Stimulated activated CD8-positive, alpha-beta memory T cell treated with anti-CD3 and anti-CD28 coated beads, Interleukin-4, amount 100 ng/mL, for 1 hour (primary cell): Measurements from ENCODE around the gene TSPYL4.

Source experiments
- DNase-seq, 2 donors: peaks; one replicate each; pipeline ENCODE4 v3.0.0-alpha.2; 2020; ENCODE audit warnings: low read depth in 2 of 2, low spot score in 1 of 2

TSPYL4 gene

GRCh38 chr6:116229287-116229913 is 24.5 kb downstream of the TSPYL4 start:
- DNase-seq, result no peak

GRCh38 chr6:116223355-116223754 is 30.5 kb downstream of the TSPYL4 start:
- no peak for DNase-seq

- no peak for DNase-seq
Observed at GRCh38 chr6:116221911-116222310, 32.0 kb downstream of the TSPYL4 start.

DNA sequence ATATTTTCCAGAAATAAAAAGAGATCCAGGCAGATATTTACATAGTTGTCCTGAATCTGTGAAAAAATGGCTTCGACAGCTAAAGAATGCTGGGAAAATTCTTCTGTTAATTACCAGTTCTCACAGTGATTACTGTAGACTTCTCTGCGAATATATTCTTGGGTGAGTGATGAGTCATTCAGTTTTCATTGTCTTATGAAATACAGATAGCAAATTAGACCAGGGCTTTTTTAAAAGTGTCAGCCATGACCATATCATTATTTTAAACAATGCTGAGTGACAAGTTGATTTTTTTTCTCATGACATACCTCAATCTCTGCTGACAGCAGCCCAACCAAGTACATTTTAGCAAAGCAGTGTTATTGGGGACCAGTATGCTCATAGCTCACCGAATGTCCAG is 32.8 kb downstream of the TSPYL4 start:
- DNase-seq, result no peak

- DNase-seq, result no peak
Observed at GRCh38 chr6:116218866-116219265, 35.0 kb downstream of the TSPYL4 start.

GRCh38 chr6:116218172-116218633 is 35.7 kb downstream of the TSPYL4 start:
- DNase-seq, result no peak

DNA sequence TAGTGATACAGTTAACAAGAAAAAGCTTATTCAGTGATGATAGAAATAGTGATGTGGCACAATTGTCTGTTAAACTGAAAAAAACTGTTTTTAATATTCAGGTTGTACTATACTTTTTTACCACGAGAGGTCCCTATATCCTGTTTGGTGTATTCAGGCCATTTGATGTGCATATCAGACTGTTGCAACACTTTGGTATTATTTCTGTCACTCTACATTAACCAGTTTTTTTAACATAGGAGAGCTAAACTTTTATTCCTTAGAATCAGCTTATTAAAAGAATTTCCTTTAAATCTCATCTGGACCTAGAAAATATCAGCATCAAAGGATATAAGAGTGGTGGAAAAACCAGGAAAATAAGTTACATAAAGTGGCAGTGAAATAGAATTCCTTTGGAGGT is 36.8 kb downstream of the TSPYL4 start:
- DNase-seq, result no peak

DNA sequence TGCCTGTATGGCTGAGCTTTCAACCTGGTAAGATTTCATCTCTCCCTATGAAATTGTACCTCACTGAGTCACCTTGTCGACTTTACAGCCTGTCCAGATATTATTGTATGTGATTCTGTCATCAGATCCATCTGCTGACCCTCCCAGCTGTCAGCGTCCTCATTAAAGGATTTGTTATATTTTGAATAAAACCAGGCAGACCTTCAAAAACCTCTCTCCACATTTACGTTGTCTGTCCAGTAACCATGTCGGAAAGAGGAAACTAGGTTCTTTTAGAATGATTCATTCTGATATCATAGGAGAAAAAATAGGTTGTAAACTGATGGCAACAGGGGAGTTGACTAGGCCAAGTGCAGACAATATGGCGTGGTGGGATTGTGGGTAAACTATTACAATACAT is 38.5 kb downstream of the TSPYL4 start:
- no peak for DNase-seq

GRCh38 chr6:116214681-116215080 is 39.2 kb downstream of the TSPYL4 start:
- no peak for DNase-seq

- no peak for DNase-seq
Observed at GRCh38 chr6:116210750-116211425, 43.0 kb downstream of the TSPYL4 start.

DNA sequence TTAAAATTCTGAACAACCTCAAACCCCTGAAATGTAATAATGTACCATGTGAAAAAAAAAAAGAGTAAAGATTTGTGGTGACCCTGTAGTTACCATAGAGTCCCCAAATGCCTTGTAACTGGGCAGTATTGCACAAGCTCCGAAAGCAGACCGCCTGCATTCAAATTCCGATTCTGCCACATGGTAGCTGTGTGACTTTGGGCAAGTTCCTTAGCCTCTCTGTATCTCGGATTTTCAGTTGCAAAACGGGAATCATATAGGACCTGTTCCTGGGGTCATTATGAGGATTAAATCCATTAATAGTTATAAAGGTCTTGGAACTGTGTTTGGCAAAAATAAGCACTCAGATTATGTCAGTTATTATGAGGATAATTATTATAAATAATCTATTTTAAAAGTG is 43.6 kb downstream of the TSPYL4 start:
- no peak for DNase-seq

DNA sequence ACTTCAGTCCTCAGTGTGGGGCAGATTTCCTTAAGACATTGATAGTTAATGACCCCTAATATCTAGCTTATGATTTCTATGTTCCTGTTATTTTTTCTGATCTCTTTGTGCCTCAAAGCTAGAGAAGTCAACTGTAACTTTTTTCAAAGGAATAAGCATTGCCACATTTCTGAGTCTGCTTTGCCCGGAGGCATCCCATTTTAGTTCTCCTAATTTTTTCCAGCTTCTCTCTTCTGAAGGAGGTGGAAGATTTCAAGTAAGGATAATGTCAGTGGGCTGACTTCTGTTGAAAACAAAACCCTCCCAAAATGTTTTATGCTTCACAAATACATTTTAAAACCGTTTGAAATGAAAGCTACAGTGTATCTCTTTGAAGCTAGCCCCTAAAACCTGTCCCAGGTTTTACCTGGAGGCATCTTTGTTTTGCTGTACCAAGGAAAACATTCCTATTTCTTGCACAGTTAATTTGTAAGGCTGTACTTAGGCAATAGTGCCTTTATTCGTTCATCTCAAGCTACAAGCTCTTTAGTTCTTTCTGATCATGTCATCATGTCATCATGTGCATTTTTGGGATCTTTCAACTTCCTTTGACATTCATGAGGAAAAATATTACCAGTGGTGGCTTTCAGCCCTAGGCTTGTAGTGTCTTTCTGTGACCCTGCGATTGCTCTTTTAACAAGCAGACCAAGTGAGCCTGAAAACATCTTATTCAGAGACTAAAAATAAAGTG is 45.7 kb downstream of the TSPYL4 start:
- DNase-seq, result no peak

DNA sequence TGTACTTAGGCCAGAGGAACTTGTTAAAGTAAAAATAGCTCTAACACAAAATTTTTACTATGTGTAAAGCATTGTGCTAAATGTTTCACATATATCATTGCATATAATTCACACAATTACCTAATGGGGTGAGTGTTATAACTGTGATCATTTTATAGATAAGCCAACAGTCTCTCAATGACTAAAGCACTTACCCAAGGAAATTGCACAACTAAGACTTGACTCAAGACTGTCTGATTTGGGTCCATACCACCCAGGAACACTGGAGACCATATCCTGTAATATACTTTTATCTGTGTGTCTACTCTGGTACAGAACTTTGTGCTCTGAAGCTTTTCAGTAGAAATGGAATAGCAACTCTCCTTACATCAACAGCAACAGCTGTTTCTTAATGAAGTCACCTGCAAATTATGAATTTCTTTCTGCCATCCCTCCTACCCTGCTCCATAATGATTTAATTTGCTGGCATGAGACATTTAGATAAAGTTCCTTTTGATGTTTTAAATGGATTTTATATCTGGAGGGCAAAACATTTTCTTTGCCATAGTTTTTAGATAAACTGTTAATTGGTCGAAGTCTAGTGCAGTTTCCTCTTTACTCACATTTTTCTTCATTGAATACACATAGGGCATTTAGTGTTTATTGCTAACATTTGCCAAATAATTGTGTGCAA is 47.5 kb downstream of the TSPYL4 start:
- no peak for DNase-seq

DNA sequence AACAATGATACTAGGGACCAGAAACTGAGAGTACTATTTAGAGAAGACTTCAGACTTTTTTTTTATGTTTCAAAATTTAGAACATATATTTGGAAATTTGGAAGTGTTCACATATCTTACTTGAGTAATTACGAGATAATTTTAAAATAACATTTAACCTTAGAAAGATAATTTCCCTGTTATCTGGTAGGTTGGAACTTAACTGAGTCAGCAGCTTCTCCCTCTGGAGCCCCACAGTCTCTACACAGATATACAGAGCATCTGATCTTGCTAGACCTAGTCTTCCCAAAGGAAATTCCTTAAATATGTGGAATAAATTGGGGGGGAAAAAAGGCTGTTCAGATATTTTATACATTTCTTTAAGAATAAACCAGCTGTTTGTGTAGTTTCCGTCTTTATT is 48.6 kb downstream of the TSPYL4 start:
- DNase-seq, result no peak

DNA sequence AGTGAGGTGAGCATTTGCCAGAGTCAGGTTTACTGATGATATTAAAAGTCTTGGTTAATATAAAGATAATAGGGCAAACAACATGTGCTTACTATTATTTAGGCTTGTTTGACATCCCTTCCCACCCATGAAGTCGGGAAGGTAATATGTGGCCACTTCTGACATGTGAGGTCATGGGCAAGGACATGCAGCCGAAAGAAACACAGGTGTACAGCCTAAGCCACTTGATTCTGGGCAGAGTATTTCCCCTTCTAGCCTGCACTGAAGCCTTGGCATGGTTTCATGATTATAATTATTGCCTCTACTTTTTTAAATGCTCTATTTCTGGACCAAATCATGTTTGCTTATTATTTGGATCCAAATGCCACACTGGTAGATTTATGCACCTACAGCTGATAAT is 52.3 kb downstream of the TSPYL4 start:
- DNase-seq, result no peak

- no peak for DNase-seq
Observed at GRCh38 chr6:116200619-116201249, 53.1 kb downstream of the TSPYL4 start.
